Nephron progenitor cell (in vitro differentiated cells): ENCODE results near the gene RAF1.

Experiments used
- DNase-seq: peaks from one replicate; pipeline ENCODE4 v3.0.0; 2021
- H3K27ac Mint-ChIP-seq: 2 replicates; pipeline ENCODE4 v1.8.0; 2021; ENCODE audit warnings: mild to moderate bottlenecking, moderate library complexity, mixed read lengths
- H3K27me3 Mint-ChIP-seq: 2 replicates; pipeline ENCODE4 v1.8.0; 2021; ENCODE audit warnings: mild to moderate bottlenecking, low read depth, mixed read lengths; ENCODE audit not compliant: poor library complexity
- H3K36me3 Mint-ChIP-seq: 2 replicates; pipeline ENCODE4 v1.8.0; 2021; ENCODE audit warnings: low read depth, mixed read lengths
- H3K4me1 Mint-ChIP-seq: 2 replicates; pipeline ENCODE4 v1.8.0; 2021; ENCODE audit warnings: mixed read lengths
- H3K4me3 Mint-ChIP-seq: 2 replicates; pipeline ENCODE4 v1.8.0; 2021; ENCODE audit warnings: mild to moderate bottlenecking, moderate library complexity, mixed read lengths
- H3K9me3 Mint-ChIP-seq: 2 replicates; pipeline ENCODE4 v1.8.0; 2021; ENCODE audit warnings: mild to moderate bottlenecking, moderate library complexity, mixed read lengths
- TF ChIP-seq, protein P1 (sequence below): fragments of 200-600 bp; sonication (generic); IDR thresholded peaks from 2 replicates; pipeline ENCODE4 v1.5.0; 2021; ENCODE audit warnings: antibody characterized with exemption

The RAF1 gene

DNA sequence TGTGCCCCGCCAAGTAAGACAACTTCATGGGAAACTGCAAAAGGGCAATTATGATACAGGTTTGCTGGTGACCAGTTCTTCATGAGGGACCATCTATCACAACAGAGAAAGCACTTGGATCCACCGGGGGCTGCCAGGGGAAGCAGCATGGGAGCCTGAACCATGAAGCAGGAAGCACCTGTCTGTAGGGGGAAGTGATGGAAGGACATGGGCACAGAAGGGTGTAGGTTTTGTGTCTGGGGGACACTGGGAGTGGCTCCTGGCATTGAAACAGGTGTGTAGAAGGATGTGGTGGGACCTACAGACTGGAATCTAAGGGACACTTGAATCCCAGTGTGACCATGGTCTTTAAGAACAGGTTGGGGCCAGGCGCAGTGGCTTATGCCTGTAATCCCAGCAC is 84.5 kb downstream of the RAF1 start:
- H3K27me3 Mint-ChIP-seq, result no peaks in the 10 kb centered on the region
- no peak for DNase-seq
- TF ChIP-seq, protein P1, sequence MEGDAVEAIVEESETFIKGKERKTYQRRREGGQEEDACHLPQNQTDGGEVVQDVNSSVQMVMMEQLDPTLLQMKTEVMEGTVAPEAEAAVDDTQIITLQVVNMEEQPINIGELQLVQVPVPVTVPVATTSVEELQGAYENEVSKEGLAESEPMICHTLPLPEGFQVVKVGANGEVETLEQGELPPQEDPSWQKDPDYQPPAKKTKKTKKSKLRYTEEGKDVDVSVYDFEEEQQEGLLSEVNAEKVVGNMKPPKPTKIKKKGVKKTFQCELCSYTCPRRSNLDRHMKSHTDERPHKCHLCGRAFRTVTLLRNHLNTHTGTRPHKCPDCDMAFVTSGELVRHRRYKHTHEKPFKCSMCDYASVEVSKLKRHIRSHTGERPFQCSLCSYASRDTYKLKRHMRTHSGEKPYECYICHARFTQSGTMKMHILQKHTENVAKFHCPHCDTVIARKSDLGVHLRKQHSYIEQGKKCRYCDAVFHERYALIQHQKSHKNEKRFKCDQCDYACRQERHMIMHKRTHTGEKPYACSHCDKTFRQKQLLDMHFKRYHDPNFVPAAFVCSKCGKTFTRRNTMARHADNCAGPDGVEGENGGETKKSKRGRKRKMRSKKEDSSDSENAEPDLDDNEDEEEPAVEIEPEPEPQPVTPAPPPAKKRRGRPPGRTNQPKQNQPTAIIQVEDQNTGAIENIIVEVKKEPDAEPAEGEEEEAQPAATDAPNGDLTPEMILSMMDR, result no peak
- H3K4me3 Mint-ChIP-seq, result no peak overlapping the region
- H3K36me3 Mint-ChIP-seq, result peaks cover 74% of the 10 kb centered on the region
- peak overlapping the region; percentile 88 for H3K27ac Mint-ChIP-seq
- no peaks in the 10 kb centered on the region for H3K9me3 Mint-ChIP-seq
- H3K4me1 Mint-ChIP-seq, result no peaks in the 10 kb centered on the region

DNA sequence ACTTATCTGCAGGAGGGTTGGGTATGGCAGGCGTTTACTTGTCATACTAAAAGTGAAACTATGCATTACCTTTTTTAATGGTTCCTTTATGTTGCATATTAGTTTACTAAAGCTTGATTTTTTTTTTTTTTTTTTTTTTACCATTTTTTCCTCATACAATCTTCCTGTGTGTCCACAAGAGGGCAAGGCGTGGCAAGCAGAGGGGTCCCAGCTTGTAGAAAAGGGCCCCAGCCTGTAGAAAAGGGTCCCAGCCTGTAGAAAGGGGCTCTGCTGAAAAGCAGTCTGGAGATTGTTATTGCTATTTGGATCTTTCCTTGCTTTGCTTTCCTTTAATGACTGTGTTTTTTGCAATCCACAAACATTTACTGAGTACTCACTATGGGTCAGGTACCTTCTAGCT is 85.2 kb downstream of the RAF1 start:
- Mint-ChIP-seq H3K9me3 (no peaks in the 10 kb centered on the region), H3K27ac (no peak overlapping the region), H3K4me1 (no peaks in the 10 kb centered on the region), H3K36me3 (peaks cover 74% of the 10 kb centered on the region), H3K4me3 (no peak overlapping the region), H3K27me3 (no peaks in the 10 kb centered on the region)
- TF ChIP-seq, protein P1, result no peak
- DNase-seq, result no peak

DNA sequence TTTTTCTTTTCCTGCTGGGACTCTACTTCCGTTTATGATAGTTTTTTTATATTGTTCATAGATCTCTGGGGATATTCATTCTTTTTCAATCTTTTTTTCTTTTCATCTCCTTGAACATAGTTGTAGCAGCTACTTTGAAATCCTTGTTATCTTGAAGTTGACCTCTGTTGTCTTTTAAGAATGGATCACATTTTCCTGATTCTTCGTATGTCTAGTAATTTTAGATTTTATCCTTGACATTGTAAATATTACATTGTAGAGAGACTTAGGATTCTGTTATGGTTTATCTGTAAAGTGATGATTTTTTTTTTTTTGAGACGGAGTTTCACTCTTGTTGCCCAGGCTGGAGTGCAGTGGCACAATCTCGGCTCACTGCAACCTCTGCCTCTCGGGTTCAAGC is 86.5 kb downstream of the RAF1 start:
- Mint-ChIP-seq H3K4me1 (no peaks in the 10 kb centered on the region), H3K36me3 (peaks cover 76% of the 10 kb centered on the region), H3K27me3 (no peaks in the 10 kb centered on the region), H3K4me3 (no peak overlapping the region), H3K9me3 (no peaks in the 10 kb centered on the region), H3K27ac (no peak overlapping the region)
- DNase-seq, result no peak
- TF ChIP-seq, protein P1, result no peak

DNA sequence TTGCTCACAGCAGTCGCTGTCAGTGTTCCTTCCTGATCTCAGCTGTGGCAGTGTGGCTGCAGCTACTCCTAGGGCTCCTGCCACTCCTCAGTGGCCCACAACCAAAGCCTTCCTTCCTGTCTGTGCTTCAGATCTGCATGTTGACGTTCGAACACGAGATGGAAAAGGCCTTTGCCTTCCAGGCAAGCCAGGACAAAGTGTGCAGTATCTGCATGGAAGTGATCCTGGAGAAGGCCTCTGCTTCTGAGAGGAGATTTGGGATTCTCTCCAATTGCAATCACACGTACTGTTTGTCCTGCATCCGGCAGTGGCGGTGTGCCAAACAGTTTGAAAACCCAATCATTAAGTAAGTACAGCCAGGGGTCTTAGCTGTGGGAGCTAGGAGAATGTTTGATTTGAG is 89.3 kb downstream of the RAF1 start:
- no peak for DNase-seq
- Mint-ChIP-seq H3K4me1 (no peaks in the 10 kb centered on the region), H3K36me3 (peaks cover 88% of the 10 kb centered on the region), H3K9me3 (no peaks in the 10 kb centered on the region), H3K4me3 (no peak overlapping the region), H3K27me3 (no peaks in the 10 kb centered on the region), H3K27ac (no peak overlapping the region)
- TF ChIP-seq, protein P1, result no peak

DNA sequence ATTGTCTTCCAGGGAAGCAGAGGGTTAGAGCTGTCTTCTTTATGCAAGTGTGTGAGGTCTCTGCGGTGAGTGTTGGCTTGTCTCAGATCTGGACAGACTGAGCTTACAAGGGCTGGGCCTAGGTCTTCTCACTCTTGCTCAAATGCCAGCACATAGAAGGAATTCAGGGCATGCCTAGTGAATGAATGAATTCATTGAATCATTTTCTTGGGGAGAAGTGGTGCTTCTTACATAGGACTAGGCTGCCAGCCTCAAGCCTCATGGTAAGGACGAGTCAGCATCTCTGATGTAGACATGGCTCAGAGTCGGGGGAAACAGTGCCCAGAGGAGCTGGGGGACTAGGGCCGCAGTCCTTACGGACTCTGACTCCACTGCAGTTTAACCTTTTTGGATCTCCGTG is 89.8 kb downstream of the RAF1 start:
- Mint-ChIP-seq H3K36me3 (peaks cover 87% of the 10 kb centered on the region), H3K4me3 (no peak overlapping the region)

DNA sequence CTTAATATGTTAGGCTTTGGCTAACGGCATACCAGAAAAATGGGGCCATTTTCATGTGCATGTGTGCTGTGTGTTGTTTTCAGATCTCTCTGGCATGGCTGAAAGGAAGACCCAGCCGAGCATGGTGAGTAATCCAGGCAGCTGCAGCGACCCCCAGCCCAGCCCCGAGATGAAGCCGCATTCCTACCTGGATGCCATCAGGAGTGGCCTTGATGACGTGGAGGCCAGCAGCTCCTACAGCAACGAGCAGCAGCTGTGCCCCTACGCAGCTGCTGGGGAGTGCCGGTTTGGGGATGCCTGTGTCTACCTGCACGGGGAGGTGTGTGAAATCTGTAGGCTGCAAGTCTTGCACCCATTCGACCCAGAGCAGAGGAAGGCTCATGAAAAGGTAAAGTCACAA is 91.9 kb downstream of the RAF1 start:
- no peaks in the 10 kb centered on the region for H3K27me3 Mint-ChIP-seq
- no peak overlapping the region for H3K27ac Mint-ChIP-seq
- H3K9me3 Mint-ChIP-seq, result peaks cover 7% of the 10 kb centered on the region
- H3K36me3 Mint-ChIP-seq, result peaks cover 86% of the 10 kb centered on the region
- H3K4me3 Mint-ChIP-seq, result no peak overlapping the region
- no peaks in the 10 kb centered on the region for H3K4me1 Mint-ChIP-seq
- TF ChIP-seq, protein P1, result no peak
- no peak for DNase-seq

More for the DNA sequence above, 89.8 kb downstream of the RAF1 start:
- DNase-seq, result no peak
- TF ChIP-seq, protein P1, result no peak
- Mint-ChIP-seq H3K27ac (no peak overlapping the region), H3K9me3 (no peaks in the 10 kb centered on the region), H3K27me3 (no peaks in the 10 kb centered on the region), H3K4me1 (no peaks in the 10 kb centered on the region)
